Fibroblast of lung (primary cell): ENCODE measurements around the gene DYSF. TPM values are rescaled to one million over a fixed set of nuclear protein-coding genes. Genes with fewer than 3 reads are reported as not detected.
A peak's percentile ranks its signal among the peaks of the same experiment; 100 is the strongest.

Source experiments
- DNase-seq, 2 donors: peaks; one replicate each; pipeline versions ENCODE4 v3.0.0 to v3.0.0-alpha.2; 2010; ENCODE audit warnings: low read depth in 2 of 2
- H2AFZ ChIP-seq: 2 replicates; pipeline ENCODE4 v1.5.1; 2012; ENCODE audit warnings: low read length, control low read depth, inconsistent platforms
- H3K27ac ChIP-seq: 2 replicates; pipeline ENCODE4 v1.5.1; 2011; ENCODE audit warnings: low read length, control low read depth; ENCODE audit not compliant: insufficient read depth
- H3K27me3 ChIP-seq: 2 replicates; pipeline ENCODE4 v1.5.1; 2011; ENCODE audit warnings: mild to moderate bottlenecking, low read length; ENCODE audit not compliant: control insufficient read depth, insufficient read depth
- H3K36me3 ChIP-seq: 2 replicates; pipeline ENCODE4 v1.5.1; 2011; ENCODE audit warnings: low read length; ENCODE audit not compliant: control insufficient read depth, insufficient read depth
- H3K4me1 ChIP-seq: 2 replicates; pipeline ENCODE4 v1.5.1; 2011; ENCODE audit warnings: low read length; ENCODE audit not compliant: control insufficient read depth, insufficient read depth; ENCODE audit errors: extremely low read depth
- H3K4me2 ChIP-seq: 2 replicates; pipeline ENCODE4 v1.5.1; 2011; ENCODE audit warnings: low read length, control low read depth; ENCODE audit not compliant: insufficient read depth; ENCODE audit errors: extremely low read depth
- H3K4me3 ChIP-seq, 4 experiments: fragments of 200-600 bp in 1 of 4; sonication (generic) in 1 of 4; replicated peaks in 1 of 4; 2 replicates each; pipeline ENCODE4 v1.5.1; 2011 to 2016; ENCODE audit warnings: low read length in 4 of 4, low read depth in 3 of 4, mild to moderate bottlenecking in 3 of 4, control low read depth in 2 of 4, inconsistent platforms in 1 of 4, mixed read lengths in 1 of 4; ENCODE audit not compliant: insufficient read depth in 1 of 4; ENCODE audit errors: control extremely low read depth in 1 of 4
- H3K79me2 ChIP-seq: 2 replicates; pipeline ENCODE4 v1.5.1; 2012; ENCODE audit warnings: mild to moderate bottlenecking, low read length, inconsistent platforms; ENCODE audit not compliant: control insufficient read depth, insufficient read depth
- H3K9ac ChIP-seq: 2 replicates; pipeline ENCODE4 v1.5.1; 2011; ENCODE audit warnings: mild to moderate bottlenecking, low read length, control low read depth; ENCODE audit not compliant: insufficient read depth
- H3K9me3 ChIP-seq: 2 replicates; pipeline ENCODE4 v1.5.1; 2012; ENCODE audit warnings: low read depth, low read length; ENCODE audit not compliant: control insufficient read depth, insufficient read depth
- H4K20me1 ChIP-seq: 2 replicates; pipeline ENCODE4 v1.5.1; 2011; ENCODE audit warnings: low read length; ENCODE audit not compliant: control insufficient read depth, insufficient read depth; ENCODE audit errors: extremely low read depth
- EZH2 ChIP-seq: IDR thresholded peaks from 2 replicates; pipeline ENCODE4 v1.5.1; 2012; ENCODE audit warnings: low read length, control low read depth, mild to moderate bottlenecking; ENCODE audit errors: missing control alignments
- polyA plus RNA-seq, 2 donors: library from polyadenylated mRNA; depleted of rRNA in 1 of 2; stranded (reverse) in 1 of 2; unstranded in 1 of 2; fragments of >200 nt; gene quantifications; 2 replicates each; pipeline ENCODE4 v1.2.1, GENCODE V29; 2011 to 2012; ENCODE audit warnings: missing spikeins in 1 of 2
- total RNA-seq: library from RNA; depleted of rRNA; stranded (reverse); fragments of >200 nt; gene quantifications from 2 replicates; pipeline ENCODE4 v1.2.1, GENCODE V29; 2014
- TF ChIP-seq, protein P1 (sequence below), 2 donors: IDR thresholded peaks in 1 of 2; conservative IDR thresholded peaks in 1 of 2; 1 replicate in 1 of 2; 2 replicates in 1 of 2; pipeline ENCODE4 v1.5.1; 2011 to 2012; ENCODE audit warnings: low read length in 2 of 2, control low read depth in 1 of 2, inconsistent platforms in 1 of 2, low read depth in 1 of 2, mild to moderate bottlenecking in 1 of 2

DYSF gene
- total and polyA plus RNA-seq, 2 donors (not counting 1 experiment from before 2014, with no cell fraction given) = under 0.01 to 0.67 TPM

- TF ChIP-seq, protein P1, sequence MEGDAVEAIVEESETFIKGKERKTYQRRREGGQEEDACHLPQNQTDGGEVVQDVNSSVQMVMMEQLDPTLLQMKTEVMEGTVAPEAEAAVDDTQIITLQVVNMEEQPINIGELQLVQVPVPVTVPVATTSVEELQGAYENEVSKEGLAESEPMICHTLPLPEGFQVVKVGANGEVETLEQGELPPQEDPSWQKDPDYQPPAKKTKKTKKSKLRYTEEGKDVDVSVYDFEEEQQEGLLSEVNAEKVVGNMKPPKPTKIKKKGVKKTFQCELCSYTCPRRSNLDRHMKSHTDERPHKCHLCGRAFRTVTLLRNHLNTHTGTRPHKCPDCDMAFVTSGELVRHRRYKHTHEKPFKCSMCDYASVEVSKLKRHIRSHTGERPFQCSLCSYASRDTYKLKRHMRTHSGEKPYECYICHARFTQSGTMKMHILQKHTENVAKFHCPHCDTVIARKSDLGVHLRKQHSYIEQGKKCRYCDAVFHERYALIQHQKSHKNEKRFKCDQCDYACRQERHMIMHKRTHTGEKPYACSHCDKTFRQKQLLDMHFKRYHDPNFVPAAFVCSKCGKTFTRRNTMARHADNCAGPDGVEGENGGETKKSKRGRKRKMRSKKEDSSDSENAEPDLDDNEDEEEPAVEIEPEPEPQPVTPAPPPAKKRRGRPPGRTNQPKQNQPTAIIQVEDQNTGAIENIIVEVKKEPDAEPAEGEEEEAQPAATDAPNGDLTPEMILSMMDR (conservative IDR thresholded peaks at IDR 0.05 in 1 of 2, IDR thresholded peaks at IDR 0.05 in 1 of 2; ENCODE audit: low read depth in 1 of 2, low read length in 2 of 2) = no peak
- TF ChIP-seq EZH2 = no peak
- no peak for DNase-seq
- H3K27me3 ChIP-seq = no peaks in the 10 kb centered on the region
- H3K4me3 ChIP-seq = no peak overlapping the region
- H2AFZ ChIP-seq = no peak overlapping the region
- no peaks in the 10 kb centered on the region for H4K20me1 ChIP-seq
- H3K9ac ChIP-seq = no peak overlapping the region
- no peak overlapping the region for H3K27ac ChIP-seq
- no peaks in the 10 kb centered on the region for H3K79me2 ChIP-seq
- no peaks in the 10 kb centered on the region for H3K9me3 ChIP-seq
- no peaks in the 10 kb centered on the region for H3K4me1 ChIP-seq
- H3K4me2 ChIP-seq = no peak overlapping the region
- H3K36me3 ChIP-seq = no peaks in the 10 kb centered on the region
Measured at GRCh38 chr2:71507476-71507875, 54.1 kb downstream of the DYSF start.

GRCh38 chr2:71510196-71510807 lies 56.9 kb downstream of the DYSF start:
- Histone ChIP-seq H3K4me3 (no peak overlapping the region), H3K4me2 (no peak overlapping the region), H3K9me3 (no peaks in the 10 kb centered on the region), H3K4me1 (no peaks in the 10 kb centered on the region), H3K9ac (peak overlapping the region; percentile 7), H4K20me1 (no peaks in the 10 kb centered on the region), H2AFZ (no peak overlapping the region), H3K36me3 (no peaks in the 10 kb centered on the region), H3K27ac (no peak overlapping the region), H3K79me2 (no peaks in the 10 kb centered on the region), H3K27me3 (no peaks in the 10 kb centered on the region)
- DNase-seq = peak; percentile 40 to 55
- TF ChIP-seq, protein P1 (conservative IDR thresholded peaks at IDR 0.05 in 1 of 2, IDR thresholded peaks at IDR 0.05 in 1 of 2; ENCODE audit: low read depth in 1 of 2, low read length in 2 of 2) = peak; percentile 95 to 96
- TF ChIP-seq EZH2 = no peak

DNA sequence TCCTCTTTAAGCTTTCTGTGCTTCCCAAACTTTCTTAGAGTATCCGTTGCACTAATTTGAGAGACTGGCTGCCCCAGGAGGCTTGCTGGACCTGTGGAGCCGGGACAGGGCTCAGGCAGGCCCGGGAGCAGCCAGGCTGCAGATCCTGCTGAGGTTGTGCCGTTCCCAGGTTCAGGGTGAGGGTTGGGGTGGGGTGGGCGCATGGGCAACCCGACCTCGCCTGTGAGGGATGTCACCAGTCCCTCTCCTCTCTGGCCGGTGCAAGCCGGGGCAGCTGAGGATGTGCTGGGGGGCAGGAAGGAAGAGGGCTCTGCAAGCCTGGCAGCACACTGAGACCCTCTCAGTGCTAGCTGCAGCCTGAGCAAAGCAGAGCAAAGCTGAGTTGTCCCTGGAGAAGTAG lies 57.6 kb downstream of the DYSF start:
- H3K4me1 ChIP-seq = no peaks in the 10 kb centered on the region
- H3K4me3 ChIP-seq = no peak overlapping the region
- no peaks in the 10 kb centered on the region for H3K9me3 ChIP-seq
- no peak for TF ChIP-seq EZH2
- TF ChIP-seq, protein P1 (conservative IDR thresholded peaks at IDR 0.05 in 1 of 2, IDR thresholded peaks at IDR 0.05 in 1 of 2; ENCODE audit: low read depth in 1 of 2, low read length in 2 of 2) = no peak
- H3K79me2 ChIP-seq = no peaks in the 10 kb centered on the region
- H3K4me2 ChIP-seq = no peak overlapping the region
- H3K27me3 ChIP-seq = no peaks in the 10 kb centered on the region
- no peaks in the 10 kb centered on the region for H4K20me1 ChIP-seq
- no peak overlapping the region for H3K9ac ChIP-seq
- H3K36me3 ChIP-seq = no peaks in the 10 kb centered on the region
- DNase-seq = no peak
- H2AFZ ChIP-seq = no peak overlapping the region
- no peak overlapping the region for H3K27ac ChIP-seq
